Stomach (tissue), 9 donors: ENCODE data around the gene BMPR2. TPM values are rescaled to one million over a fixed set of nuclear protein-coding genes. Genes with fewer than 3 reads are reported as not detected.

Experiments used
- DNase-seq, 2 donors: peaks; one replicate each; pipeline versions ENCODE4 v3.0.0 to v3.0.0-alpha.2; 2013 to 2019
- H3K27ac ChIP-seq, 5 donors: fragments of 200-600 bp in 4 of 5; sonication (generic) in 4 of 5; one replicate each; pipeline ENCODE4 v1.5.1; 2013 to 2019; ENCODE audit warnings: mild to moderate bottlenecking in 1 of 5, moderate library complexity in 1 of 5
- H3K27me3 ChIP-seq, 3 donors: fragments of 200-600 bp; sonication (generic); one replicate each; pipeline ENCODE4 v1.5.1; 2017 to 2019; ENCODE audit warnings: mixed run types in 1 of 3
- H3K36me3 ChIP-seq, 4 donors: fragments of 200-600 bp; sonication (generic); 1 replicate in 3 of 4; 2 replicates in 1 of 4; pipeline ENCODE4 v1.5.1; 2016 to 2019
- H3K4me1 ChIP-seq, 4 donors: fragments of 200-600 bp; sonication (generic); one replicate each; pipeline ENCODE4 v1.5.1; 2016 to 2019
- H3K4me3 ChIP-seq, 4 donors: fragments of 200-600 bp; sonication (generic) in 3 of 4; one replicate each; pipeline ENCODE4 v1.5.1; 2016 to 2019; ENCODE audit warnings: mild to moderate bottlenecking in 1 of 4
- H3K9me3 ChIP-seq, 4 donors: fragments of 200-600 bp; sonication (generic); one replicate each; pipeline ENCODE4 v1.5.1; 2016 to 2019
- EP300 ChIP-seq: sonication (generic); formaldehyde crosslinking; IDR thresholded peaks from one replicate; pipeline ENCODE4 v1.6.1; 2017; ENCODE audit warnings: antibody characterized with exemption
- POLR2A ChIP-seq, 4 donors: fragments of 450-650 bp; IDR thresholded peaks; one replicate each; pipeline ENCODE4 v1.6.1; 2016; ENCODE audit warnings: antibody characterized with exemption in 4 of 4, control low read depth in 2 of 4, mild to moderate bottlenecking in 1 of 4, moderate library complexity in 1 of 4
- POLR2AphosphoS5 ChIP-seq, 3 donors: sonication (generic); formaldehyde crosslinking; IDR thresholded peaks; one replicate each; pipeline ENCODE4 v1.6.1; 2016; ENCODE audit warnings: antibody characterized with exemption in 3 of 3
- WGBS, 5 donors: extraction: QIAGEN DNeasy Blood & Tissue Kit in 3 of 5; methylation state at CpG; one replicate each; pipeline versions ENCODE4 v1.1.5 to v1.1.7; 2013 to 2018; 5-methylcytosine and 5-hydroxymethylcytosine counted together
- intact Hi-C: fragments of 100-400 bp; cut with DNase I; formaldehyde crosslinking; loops from one replicate; pipeline ENCODE4 v1.15.1; 2023; ENCODE audit warnings: low total_unique reads
- polyA plus RNA-seq, 3 donors: library from polyadenylated mRNA; stranded (reverse); fragments of 200-250 nt; gene quantifications; one replicate each; pipeline ENCODE4 v1.2.3, GENCODE V29; 2013
- total RNA-seq, 5 donors: library from RNA; depleted of rRNA; stranded (reverse); fragments of >200 nt; gene quantifications; one replicate each; pipeline versions ENCODE4 v1.1.0 to v1.2.3, GENCODE V29; 2014 to 2016
- TF ChIP-seq, protein P1 (sequence below), 7 experiments: fragments of 450-650 bp in 4 of 7; fragments of 200-600 bp in 3 of 7; sonication (generic) in 3 of 7; IDR thresholded peaks; one replicate each; pipeline ENCODE4 v1.5.1; 2016 to 2019; ENCODE audit warnings: antibody characterized with exemption in 7 of 7, control low read depth in 2 of 7, mild to moderate bottlenecking in 1 of 7
- donor health status: healthy with polysubstance abuse.
- donor health status: Bipolar disorder and iron deficiency.
- donor health status: healthy.

BMPR2 gene
- total and polyA plus RNA-seq, 8 donors, result 2.8 to 48.3 (median 16.2) TPM

GRCh38 chr2:202337151-202337550 is 39.0 kb upstream of the BMPR2 start:
- no peak overlapping the region for H3K27ac ChIP-seq
- intact Hi-C loops, result no loop called here
- TF ChIP-seq EP300 (no peak), POLR2AphosphoS5 (IDR thresholded peaks at IDR 0.05) (no peak), POLR2A (IDR thresholded peaks at IDR 0.05) (no peak)
- TF ChIP-seq, protein P1, sequence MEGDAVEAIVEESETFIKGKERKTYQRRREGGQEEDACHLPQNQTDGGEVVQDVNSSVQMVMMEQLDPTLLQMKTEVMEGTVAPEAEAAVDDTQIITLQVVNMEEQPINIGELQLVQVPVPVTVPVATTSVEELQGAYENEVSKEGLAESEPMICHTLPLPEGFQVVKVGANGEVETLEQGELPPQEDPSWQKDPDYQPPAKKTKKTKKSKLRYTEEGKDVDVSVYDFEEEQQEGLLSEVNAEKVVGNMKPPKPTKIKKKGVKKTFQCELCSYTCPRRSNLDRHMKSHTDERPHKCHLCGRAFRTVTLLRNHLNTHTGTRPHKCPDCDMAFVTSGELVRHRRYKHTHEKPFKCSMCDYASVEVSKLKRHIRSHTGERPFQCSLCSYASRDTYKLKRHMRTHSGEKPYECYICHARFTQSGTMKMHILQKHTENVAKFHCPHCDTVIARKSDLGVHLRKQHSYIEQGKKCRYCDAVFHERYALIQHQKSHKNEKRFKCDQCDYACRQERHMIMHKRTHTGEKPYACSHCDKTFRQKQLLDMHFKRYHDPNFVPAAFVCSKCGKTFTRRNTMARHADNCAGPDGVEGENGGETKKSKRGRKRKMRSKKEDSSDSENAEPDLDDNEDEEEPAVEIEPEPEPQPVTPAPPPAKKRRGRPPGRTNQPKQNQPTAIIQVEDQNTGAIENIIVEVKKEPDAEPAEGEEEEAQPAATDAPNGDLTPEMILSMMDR (IDR thresholded peaks at IDR 0.05), result no peak

DNA sequence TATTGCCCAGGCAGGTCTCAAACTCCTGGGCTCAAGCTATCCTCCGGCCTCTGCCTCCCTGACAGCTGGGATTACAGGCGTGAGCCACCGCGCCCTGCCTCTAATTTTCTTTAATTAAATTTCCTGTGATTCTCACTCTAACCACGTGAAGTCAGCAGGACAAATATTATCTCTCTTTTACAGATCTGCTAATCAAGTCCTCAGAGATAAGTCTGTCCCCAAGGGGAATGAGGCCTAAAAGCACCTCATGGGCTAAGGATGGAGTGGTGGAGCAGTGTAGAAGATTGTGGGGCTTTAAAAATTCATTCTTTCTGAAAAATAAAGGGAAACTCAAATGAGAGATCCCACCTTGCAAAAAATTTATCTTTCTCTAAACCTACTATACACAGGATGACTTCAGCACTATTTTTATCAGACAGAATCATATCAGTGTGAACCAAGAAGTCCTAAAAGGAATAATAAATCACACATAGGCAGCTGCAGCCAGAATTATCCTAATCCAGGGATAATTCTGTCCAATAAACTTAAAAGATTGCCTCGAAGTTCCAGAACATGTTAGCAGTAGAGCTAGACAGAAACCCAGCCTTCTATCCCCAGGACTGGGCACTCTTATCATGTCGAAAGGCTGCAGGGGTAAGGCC is 38.3 kb upstream of the BMPR2 start:
- no peak overlapping the region for H3K27ac ChIP-seq
- 77 to 84% (median 82%) methylated on average over 7 of the region's 7 CpGs for WGBS, 5 donors
- TF ChIP-seq, protein P1 (IDR thresholded peaks at IDR 0.05), result no peak
- TF ChIP-seq POLR2A (IDR thresholded peaks at IDR 0.05), result no peak
- no peak for TF ChIP-seq POLR2AphosphoS5 (IDR thresholded peaks at IDR 0.05)
- TF ChIP-seq EP300, result no peak

More at GRCh38 chr2:202337151-202337550, 39.0 kb upstream of the BMPR2 start:
- Histone ChIP-seq H3K9me3 (no peaks in the 10 kb centered on the region), H3K4me1 (no peaks in the 10 kb centered on the region), H3K27me3 (no peaks in the 10 kb centered on the region), H3K4me3 (no peak overlapping the region), H3K36me3 (no peaks in the 10 kb centered on the region)
- WGBS, 5 donors, result 60 to 65% (median 61%) methylated on average over 2 of the region's 2 CpGs
- DNase-seq, result no peak

GRCh38 chr2:202339071-202339870 is 36.9 kb upstream of the BMPR2 start:
- no peak overlapping the region for H3K27ac ChIP-seq
- no peak overlapping the region for H3K4me3 ChIP-seq
- no peaks in the 10 kb centered on the region for H3K36me3 ChIP-seq
- 30 to 63% (median 47%) methylated on average over 3 of the region's 3 CpGs for WGBS, 5 donors
- intact Hi-C loops, result no loop called here
- no peak for TF ChIP-seq EP300
- TF ChIP-seq, protein P1 (IDR thresholded peaks at IDR 0.05), result no peak
- no peak for TF ChIP-seq POLR2A (IDR thresholded peaks at IDR 0.05)
- no peak for TF ChIP-seq POLR2AphosphoS5 (IDR thresholded peaks at IDR 0.05)
- H3K4me1 ChIP-seq, result no peaks in the 10 kb centered on the region
- H3K9me3 ChIP-seq, result no peaks in the 10 kb centered on the region
- DNase-seq, result peak in 1 of 2 donors; percentile 34
- no peaks in the 10 kb centered on the region for H3K27me3 ChIP-seq

More for the DNA sequence above, 38.3 kb upstream of the BMPR2 start:
- Histone ChIP-seq H3K36me3 (no peaks in the 10 kb centered on the region), H3K9me3 (no peaks in the 10 kb centered on the region), H3K4me1 (no peaks in the 10 kb centered on the region), H3K4me3 (no peak overlapping the region), H3K27me3 (no peaks in the 10 kb centered on the region)
- intact Hi-C loops, result no loop called here
- no peak for DNase-seq

DNA sequence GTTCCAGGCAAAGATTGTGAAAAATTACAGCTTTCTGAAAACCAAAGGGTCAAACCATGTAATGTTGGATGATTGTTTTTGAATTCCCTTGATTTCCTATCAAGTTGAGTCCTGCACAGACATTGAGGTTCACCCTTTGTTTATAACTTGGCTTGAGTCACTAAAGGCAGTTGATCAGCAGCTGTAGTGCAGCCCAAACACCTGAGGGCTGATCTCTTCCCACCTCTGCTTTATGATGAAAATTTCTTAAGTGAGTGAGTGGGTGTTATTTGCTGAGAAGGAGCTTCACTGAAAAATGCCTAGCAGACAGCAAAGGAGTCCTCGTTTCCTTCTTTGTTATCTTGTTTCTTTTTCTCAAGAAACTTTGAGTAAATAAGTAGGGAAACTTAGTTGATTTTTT is 31.9 kb upstream of the BMPR2 start:
- intact Hi-C loops, result no loop called here
- H3K27ac ChIP-seq, result no peak overlapping the region

More for the DNA sequence above, 31.9 kb upstream of the BMPR2 start:
- DNase-seq, result no peak
- no peak for TF ChIP-seq POLR2A (IDR thresholded peaks at IDR 0.05)
- no peak for TF ChIP-seq EP300
- TF ChIP-seq, protein P1 (IDR thresholded peaks at IDR 0.05), result no peak
- no peak for TF ChIP-seq POLR2AphosphoS5 (IDR thresholded peaks at IDR 0.05)
- no peak overlapping the region for H3K4me3 ChIP-seq
- no peaks in the 10 kb centered on the region for H3K36me3 ChIP-seq
- no peaks in the 10 kb centered on the region for H3K27me3 ChIP-seq
- H3K9me3 ChIP-seq, result no peaks in the 10 kb centered on the region
- no peaks in the 10 kb centered on the region for H3K4me1 ChIP-seq
- 15 to 40% (median 27%) methylated on average over 1 of the region's 1 CpG for WGBS, 5 donors
